Right atrium auricular region (tissue), 2 donors: ENCODE results near the gene CBX5. TPM values are rescaled to one million over a fixed set of nuclear protein-coding genes. Genes with fewer than 3 reads are reported as not detected.
"Not testable (repeated sequence)": the region's sequence is repeated elsewhere in the genome, so short reads cannot be mapped to it uniquely, and the experiment has no call there.

Source experiments
- DNase-seq: peaks from one replicate; pipeline ENCODE4 v3.0.0-alpha.2; 2019; ENCODE audit warnings: low spot score
- H3K27ac ChIP-seq, 2 donors: fragments of 200-600 bp; sonication (generic); 1 replicate in 1 of 2; 2 replicates in 1 of 2; pipeline ENCODE4 v1.5.1; 2016 to 2019
- H3K27me3 ChIP-seq, 2 donors: fragments of 200-600 bp; sonication (generic); one replicate each; pipeline versions ENCODE4 v1.5.1 to v1.6.0; 2017 to 2019
- H3K36me3 ChIP-seq: fragments of 200-600 bp; sonication (generic); one replicate; pipeline ENCODE4 v1.5.1; 2016
- H3K4me1 ChIP-seq, 2 donors: fragments of 200-600 bp; sonication (generic); one replicate each; pipeline versions ENCODE4 v1.5.1 to v1.6.0; 2017 to 2019
- H3K4me3 ChIP-seq, 2 donors: fragments of 200-600 bp; sonication (generic); 1 replicate in 1 of 2; 2 replicates in 1 of 2; pipeline ENCODE4 v1.5.1; 2017 to 2019; ENCODE audit warnings: mild to moderate bottlenecking in 1 of 2, moderate library complexity in 1 of 2
- H3K9me3 ChIP-seq, 2 donors: fragments of 200-600 bp; sonication (generic); one replicate each; pipeline ENCODE4 v1.5.1; 2019
- total RNA-seq, 2 donors: library from RNA; depleted of rRNA; stranded (reverse); fragments of >200 nt; gene quantifications; one replicate each; pipeline ENCODE4 v1.1.0, GENCODE V29; 2016
- TF ChIP-seq, protein P1 (sequence below), 2 donors: fragments of 200-600 bp; sonication (generic); IDR thresholded peaks; one replicate each; pipeline ENCODE4 v1.5.1; 2019; ENCODE audit warnings: antibody characterized with exemption in 2 of 2

CBX5 gene
- total RNA-seq, 2 donors from 2014 or later, result 33.0 to 33.9 TPM

DNA sequence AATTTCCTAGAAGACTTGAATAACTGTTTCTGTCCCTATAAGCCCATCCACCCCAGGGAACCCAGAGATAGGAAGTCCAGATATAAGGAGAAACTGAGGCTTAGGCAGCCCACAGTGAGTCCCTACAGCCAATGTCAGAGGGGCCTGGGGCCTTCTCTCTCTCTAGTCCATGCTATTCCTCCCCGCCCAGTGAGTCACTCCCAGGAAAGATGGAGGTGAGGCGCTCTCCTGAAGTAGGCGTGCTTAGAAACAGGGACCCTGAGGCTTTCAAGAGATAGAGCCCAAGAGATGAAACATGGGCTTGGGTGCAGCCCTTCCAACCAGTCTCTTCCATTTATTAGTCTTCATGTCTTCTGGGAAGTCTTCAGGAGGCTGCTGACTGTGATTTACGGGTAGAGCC, 88.8 kb downstream of the CBX5 start:
- no peak for DNase-seq
- Histone ChIP-seq H3K4me3 (no peak overlapping the region), H3K36me3 (no peaks in the 10 kb centered on the region), H3K4me1 (peaks cover 0 to 11% of the 10 kb centered on the region in 2 donors), H3K27ac (no peak overlapping the region), H3K27me3 (no peaks in the 10 kb centered on the region), H3K9me3 (no peaks in the 10 kb centered on the region)
- TF ChIP-seq, protein P1, sequence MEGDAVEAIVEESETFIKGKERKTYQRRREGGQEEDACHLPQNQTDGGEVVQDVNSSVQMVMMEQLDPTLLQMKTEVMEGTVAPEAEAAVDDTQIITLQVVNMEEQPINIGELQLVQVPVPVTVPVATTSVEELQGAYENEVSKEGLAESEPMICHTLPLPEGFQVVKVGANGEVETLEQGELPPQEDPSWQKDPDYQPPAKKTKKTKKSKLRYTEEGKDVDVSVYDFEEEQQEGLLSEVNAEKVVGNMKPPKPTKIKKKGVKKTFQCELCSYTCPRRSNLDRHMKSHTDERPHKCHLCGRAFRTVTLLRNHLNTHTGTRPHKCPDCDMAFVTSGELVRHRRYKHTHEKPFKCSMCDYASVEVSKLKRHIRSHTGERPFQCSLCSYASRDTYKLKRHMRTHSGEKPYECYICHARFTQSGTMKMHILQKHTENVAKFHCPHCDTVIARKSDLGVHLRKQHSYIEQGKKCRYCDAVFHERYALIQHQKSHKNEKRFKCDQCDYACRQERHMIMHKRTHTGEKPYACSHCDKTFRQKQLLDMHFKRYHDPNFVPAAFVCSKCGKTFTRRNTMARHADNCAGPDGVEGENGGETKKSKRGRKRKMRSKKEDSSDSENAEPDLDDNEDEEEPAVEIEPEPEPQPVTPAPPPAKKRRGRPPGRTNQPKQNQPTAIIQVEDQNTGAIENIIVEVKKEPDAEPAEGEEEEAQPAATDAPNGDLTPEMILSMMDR (IDR thresholded peaks at IDR 0.05), result no peak

DNA sequence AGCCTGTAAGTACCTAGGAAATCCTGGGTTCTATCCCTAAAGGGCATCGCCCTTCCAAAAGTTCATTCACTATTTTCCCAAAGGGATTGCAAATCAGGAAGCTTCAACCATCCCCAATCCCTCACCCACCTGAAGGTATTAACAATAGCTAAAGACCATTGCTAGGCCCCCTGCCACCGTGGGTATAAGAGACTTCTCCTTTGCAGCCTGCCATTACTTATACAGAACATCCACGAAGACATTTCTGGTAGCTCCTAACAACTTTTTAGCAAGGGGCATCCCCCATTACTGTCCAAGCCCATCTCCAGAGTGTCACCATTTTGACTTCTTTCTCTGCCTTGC, 90.8 kb downstream of the CBX5 start:
- H3K27ac ChIP-seq, result no peak overlapping the region

DNA sequence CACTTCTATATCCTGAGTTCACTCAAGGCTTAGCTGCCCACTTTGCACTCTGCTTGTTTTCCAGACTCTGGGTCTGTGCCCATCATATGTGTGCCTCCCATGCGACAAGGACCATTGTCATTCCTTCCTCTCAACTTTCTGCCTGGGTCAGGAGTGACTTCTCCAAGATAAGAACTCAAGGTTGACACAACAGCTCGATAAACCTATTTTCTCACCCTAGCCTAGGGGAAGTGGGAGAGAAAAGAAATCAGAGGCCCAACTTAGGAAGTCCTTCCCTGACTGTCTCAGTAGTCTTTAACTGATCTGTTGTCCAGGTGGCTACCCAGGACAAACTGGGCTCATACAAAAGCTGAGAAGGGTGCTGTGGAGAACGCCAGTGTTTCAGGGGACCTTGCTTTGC, 92.8 kb downstream of the CBX5 start:
- no peak overlapping the region for H3K4me3 ChIP-seq
- no peaks in the 10 kb centered on the region for H3K27me3 ChIP-seq
- TF ChIP-seq, protein P1 (IDR thresholded peaks at IDR 0.05), result no peak
- no peak overlapping the region for H3K27ac ChIP-seq
- H3K36me3 ChIP-seq, result peaks cover 2% of the 10 kb centered on the region
- peaks cover 0 to 11% of the 10 kb centered on the region in 2 donors for H3K4me1 ChIP-seq
- DNase-seq, result no peak
- no peaks in the 10 kb centered on the region for H3K9me3 ChIP-seq

More for the DNA sequence above, 90.8 kb downstream of the CBX5 start:
- H3K27me3 ChIP-seq, result no peaks in the 10 kb centered on the region
- H3K36me3 ChIP-seq, result no peaks in the 10 kb centered on the region
- peaks cover 0 to 11% of the 10 kb centered on the region in 2 donors for H3K4me1 ChIP-seq
- DNase-seq, result no peak
- H3K9me3 ChIP-seq, result no peaks in the 10 kb centered on the region
- TF ChIP-seq, protein P1 (IDR thresholded peaks at IDR 0.05), result no peak
- H3K4me3 ChIP-seq, result peak overlapping the region in 1 of 2 donors; percentile 70

DNA sequence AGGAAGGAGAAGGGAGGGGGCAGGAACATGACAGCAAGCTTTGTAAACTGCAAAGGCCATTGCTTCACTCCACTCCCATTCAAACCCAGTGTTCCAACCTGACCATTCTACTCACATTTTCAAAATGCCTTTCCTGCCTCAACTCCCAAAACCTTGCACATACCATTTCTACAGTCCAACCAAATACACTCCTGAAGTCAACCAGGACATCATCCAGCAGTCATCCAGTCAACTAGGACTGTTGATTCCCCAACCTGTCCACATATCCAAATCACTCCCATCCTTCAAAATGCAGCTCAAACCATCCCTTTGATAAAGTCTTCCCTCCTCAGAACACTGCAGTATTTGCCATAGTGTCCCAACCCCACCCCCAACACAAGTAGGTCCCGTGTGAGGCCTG, 94.0 kb downstream of the CBX5 start:
- no peak for DNase-seq
- H3K4me1 ChIP-seq, result peaks cover 0 to 11% of the 10 kb centered on the region in 2 donors
- H3K27ac ChIP-seq, result no peak overlapping the region
- H3K4me3 ChIP-seq, result no peak overlapping the region
- TF ChIP-seq, protein P1 (IDR thresholded peaks at IDR 0.05), result no peak
- peaks cover 7% of the 10 kb centered on the region for H3K36me3 ChIP-seq
- no peaks in the 10 kb centered on the region for H3K9me3 ChIP-seq
- H3K27me3 ChIP-seq, result no peaks in the 10 kb centered on the region

DNA sequence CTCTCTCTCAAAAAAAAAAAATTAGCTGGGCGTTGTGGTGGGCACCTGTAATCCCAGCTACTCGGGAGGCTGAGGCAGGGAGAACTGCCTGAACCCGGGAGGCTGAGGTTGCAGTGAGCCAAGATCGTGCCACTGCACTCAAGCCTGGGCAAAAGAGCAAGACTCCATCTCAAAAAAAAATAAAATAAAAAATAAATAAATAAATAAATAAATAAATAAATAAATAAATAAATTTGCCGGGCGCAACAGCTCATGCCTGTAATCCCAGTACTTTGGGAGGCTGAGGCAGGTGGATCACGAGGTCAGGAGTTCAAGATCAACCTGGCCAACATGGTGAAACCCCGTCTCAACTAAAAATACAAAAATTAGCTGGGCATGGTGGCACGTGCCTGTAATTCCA, 94.6 kb downstream of the CBX5 start:
- H3K9me3 ChIP-seq, H3K27ac ChIP-seq, DNase-seq, H3K4me3 ChIP-seq, H3K36me3 ChIP-seq, H3K27me3 ChIP-seq: not testable (repeated sequence)
- peaks cover 0 to 11% of the 10 kb centered on the region in 2 donors for H3K4me1 ChIP-seq

DNA sequence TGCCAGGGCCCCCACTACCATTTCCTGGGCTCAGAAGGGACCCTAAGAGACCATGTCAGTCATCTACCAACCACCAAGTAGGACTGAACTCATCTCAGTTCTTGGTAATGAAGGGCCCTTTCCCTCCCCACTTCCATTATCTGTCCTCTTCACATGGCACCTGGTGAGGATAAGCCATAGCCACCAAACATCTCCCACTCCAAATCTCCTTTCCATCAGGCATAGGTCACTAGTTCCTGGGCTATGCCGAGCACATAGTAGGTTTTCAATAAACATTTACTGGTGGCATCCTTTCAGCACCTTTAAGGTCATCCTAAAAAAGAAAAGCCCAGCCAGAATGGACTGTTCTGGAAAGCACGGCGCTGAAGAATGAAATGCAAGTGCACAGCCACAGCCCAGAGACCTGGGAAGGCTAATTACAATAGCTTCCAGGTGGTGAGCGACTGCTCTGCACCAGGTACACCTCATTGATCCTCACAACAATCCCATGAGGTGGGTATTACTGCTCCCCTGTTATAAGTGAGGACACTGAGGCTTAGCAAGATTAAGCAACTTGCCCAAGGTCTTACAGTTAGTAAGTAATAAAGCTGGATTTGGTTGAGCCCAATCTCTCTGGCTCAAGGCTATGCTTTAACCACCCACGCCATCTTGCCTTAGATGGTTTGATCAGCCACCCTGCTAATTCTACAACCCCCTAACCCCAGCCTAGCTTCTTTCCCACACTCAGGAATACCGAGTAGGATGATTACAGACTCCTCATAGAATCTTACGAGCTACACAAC, 95.7 kb downstream of the CBX5 start:
- Histone ChIP-seq H3K4me3 (no peak overlapping the region), H3K27me3 (no peaks in the 10 kb centered on the region), H3K36me3 (peaks cover 7% of the 10 kb centered on the region), H3K4me1 (peaks cover 0 to 10% of the 10 kb centered on the region in 2 donors), H3K27ac (no peak overlapping the region), H3K9me3 (no peaks in the 10 kb centered on the region)
- no peak for DNase-seq
- TF ChIP-seq, protein P1 (IDR thresholded peaks at IDR 0.05), result no peak
